ENCODE data around the gene DISP2. TPM values are rescaled to one million over a fixed set of nuclear protein-coding genes. Genes with fewer than 3 reads are reported as not detected.
A peak's percentile ranks its signal among the peaks of the same experiment; 100 is the strongest.

The DISP2 gene
- total RNA-seq, 4 donors from 2014 or later, result 0.81 to 5.9 (median 3.6) TPM

DNA sequence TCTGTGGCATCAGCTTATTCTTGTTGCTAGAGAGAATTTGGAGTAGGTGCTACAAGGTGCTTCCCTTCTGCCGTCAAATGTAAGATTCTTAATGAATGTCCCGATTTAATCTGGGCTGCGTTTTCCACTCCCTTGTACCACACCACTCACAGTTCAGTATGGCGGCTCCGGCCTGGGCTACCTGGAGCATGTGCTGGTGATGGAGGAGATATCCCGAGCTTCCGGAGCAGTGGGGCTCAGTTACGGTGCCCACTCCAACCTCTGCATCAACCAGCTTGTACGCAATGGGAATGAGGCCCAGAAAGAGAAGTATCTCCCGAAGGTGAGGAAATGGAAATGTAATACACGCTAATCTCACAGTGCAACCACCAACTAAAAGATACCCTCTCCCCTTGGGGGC is 52.5 kb downstream of the DISP2 start:
- H3K9me3 ChIP-seq, result no peaks in the 10 kb centered on the region
- no peak overlapping the region for H3K4me3 ChIP-seq (replicated peaks in 1 of 3)
- H3K4me1 ChIP-seq, result peaks cover 23 to 32% of the 10 kb centered on the region in 2 donors
- TF ChIP-seq POLR2A (IDR thresholded peaks at IDR 0.05), result no peak
- TF ChIP-seq, protein P1, sequence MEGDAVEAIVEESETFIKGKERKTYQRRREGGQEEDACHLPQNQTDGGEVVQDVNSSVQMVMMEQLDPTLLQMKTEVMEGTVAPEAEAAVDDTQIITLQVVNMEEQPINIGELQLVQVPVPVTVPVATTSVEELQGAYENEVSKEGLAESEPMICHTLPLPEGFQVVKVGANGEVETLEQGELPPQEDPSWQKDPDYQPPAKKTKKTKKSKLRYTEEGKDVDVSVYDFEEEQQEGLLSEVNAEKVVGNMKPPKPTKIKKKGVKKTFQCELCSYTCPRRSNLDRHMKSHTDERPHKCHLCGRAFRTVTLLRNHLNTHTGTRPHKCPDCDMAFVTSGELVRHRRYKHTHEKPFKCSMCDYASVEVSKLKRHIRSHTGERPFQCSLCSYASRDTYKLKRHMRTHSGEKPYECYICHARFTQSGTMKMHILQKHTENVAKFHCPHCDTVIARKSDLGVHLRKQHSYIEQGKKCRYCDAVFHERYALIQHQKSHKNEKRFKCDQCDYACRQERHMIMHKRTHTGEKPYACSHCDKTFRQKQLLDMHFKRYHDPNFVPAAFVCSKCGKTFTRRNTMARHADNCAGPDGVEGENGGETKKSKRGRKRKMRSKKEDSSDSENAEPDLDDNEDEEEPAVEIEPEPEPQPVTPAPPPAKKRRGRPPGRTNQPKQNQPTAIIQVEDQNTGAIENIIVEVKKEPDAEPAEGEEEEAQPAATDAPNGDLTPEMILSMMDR (IDR thresholded peaks at IDR 0.05), result no peak
- DNase-seq, result no peak
- peak overlapping the region in 1 of 3 donors; percentile 20 for H3K27ac ChIP-seq
- no peaks in the 10 kb centered on the region for H3K27me3 ChIP-seq
- peaks cover 46 to 60% of the 10 kb centered on the region in 2 donors for H3K36me3 ChIP-seq
- intact Hi-C loops (cut with DNase I), result no loop called here
- 97% methylated on average over 11 of the region's 11 CpGs for WGBS, 2 donors

DNA sequence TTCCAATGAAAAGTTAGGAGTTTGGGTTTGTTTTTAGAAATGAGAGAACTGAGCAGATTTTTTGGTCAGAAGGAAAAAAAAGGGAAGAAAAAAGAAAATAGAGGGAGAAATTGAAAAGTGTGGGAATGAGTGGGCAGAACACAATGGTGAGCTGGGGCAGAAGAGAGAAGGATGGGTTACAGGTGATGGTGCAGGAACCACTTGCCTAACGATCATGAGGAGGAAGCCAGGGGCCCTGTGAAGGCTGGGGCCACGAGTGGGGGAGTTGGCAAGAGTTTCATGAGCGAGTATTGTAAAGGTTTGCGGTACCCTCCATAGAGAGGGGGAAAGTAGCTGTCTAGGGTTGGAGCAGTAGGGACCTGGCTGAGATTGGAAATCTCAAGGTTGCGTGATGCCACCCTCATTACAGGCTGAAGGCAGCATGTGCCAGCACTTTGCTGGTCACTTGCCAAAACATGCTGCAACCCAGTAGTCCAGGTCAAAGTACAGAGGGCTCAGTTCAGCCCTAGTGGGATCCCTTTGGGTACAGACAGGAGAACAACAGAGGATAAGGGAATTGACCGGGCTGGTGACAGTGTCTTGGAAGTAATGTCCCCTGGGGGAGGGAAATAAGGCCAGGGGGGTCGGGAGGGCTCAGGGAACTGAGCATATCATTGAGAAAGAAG is 54.2 kb downstream of the DISP2 start:
- peaks cover 60 to 76% of the 10 kb centered on the region in 2 donors for H3K36me3 ChIP-seq
- no peak overlapping the region for H3K4me3 ChIP-seq (replicated peaks in 1 of 3)
- no peaks in the 10 kb centered on the region for H3K9me3 ChIP-seq
- TF ChIP-seq, protein P1 (IDR thresholded peaks at IDR 0.05), result no peak
- no peak for TF ChIP-seq POLR2A (IDR thresholded peaks at IDR 0.05)
- peak overlapping the region in 1 of 3 donors; percentile 12 for H3K27ac ChIP-seq
- peak in 1 of 2 donors; percentile 37 for DNase-seq
- intact Hi-C loops (cut with DNase I), result no loop called here
- 86 to 88% methylated on average over 7 of the region's 7 CpGs for WGBS, 2 donors
- H3K4me1 ChIP-seq, result peaks cover 10 to 22% of the 10 kb centered on the region in 2 donors
- no peaks in the 10 kb centered on the region for H3K27me3 ChIP-seq

DNA sequence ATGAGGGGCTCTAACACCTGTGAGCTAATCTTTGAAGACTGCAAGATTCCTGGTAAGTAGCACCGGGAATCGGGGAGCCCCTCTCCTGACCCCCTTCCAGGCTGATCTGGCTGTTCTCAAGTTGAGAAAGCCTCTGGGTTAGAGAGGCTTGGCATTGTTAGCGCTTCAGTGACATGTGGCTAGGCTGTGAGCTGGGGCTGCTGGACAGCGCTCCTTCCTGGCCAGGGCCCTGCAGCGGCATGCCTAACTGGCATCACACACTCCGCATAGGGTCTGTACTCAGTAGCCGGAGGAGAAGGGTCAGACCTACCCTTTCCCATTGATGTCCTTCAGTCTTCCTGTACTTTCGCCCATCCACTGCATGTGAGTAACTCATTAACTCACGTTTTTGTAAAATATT is 55.0 kb downstream of the DISP2 start:
- Histone ChIP-seq H3K9me3 (no peaks in the 10 kb centered on the region), H3K36me3 (peaks cover 67 to 80% of the 10 kb centered on the region in 2 donors), H3K27me3 (no peaks in the 10 kb centered on the region), H3K4me1 (peaks cover 3 to 14% of the 10 kb centered on the region in 2 donors), H3K27ac (no peak overlapping the region), H3K4me3 (replicated peaks in 1 of 3) (no peak overlapping the region)
- DNase-seq, result no peak
- WGBS, 2 donors, result 89 to 92% methylated on average over 6 to 9 of the region's 9 CpGs
- intact Hi-C loops (cut with DNase I), result no loop called here
- TF ChIP-seq, protein P1 (IDR thresholded peaks at IDR 0.05), result no peak

DNA sequence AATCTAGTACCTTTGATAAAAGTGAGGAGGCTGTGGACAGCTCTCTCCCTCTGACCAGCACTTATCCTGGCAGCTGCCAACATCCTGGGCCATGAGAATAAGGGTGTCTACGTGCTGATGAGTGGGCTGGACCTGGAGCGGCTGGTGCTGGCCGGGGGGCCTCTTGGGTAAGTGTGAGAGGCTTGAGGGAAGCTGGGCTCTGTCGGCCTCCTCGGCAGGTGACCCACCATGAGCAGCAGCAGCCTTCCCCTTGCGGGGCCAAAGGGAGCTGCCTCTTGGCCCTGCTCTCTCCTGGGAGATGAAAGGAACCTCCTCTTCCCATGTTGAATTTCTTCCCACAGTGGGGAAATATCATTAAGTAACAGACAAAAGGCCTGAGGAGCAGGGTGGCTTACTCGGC is 56.8 kb downstream of the DISP2 start:
- Histone ChIP-seq H3K4me3 (replicated peaks in 1 of 3) (no peak overlapping the region), H3K4me1 (peaks cover 1 to 6% of the 10 kb centered on the region in 2 donors), H3K36me3 (peaks cover 71 to 84% of the 10 kb centered on the region in 2 donors), H3K9me3 (no peaks in the 10 kb centered on the region), H3K27ac (peak overlapping the region in 1 of 3 donors; percentile 43), H3K27me3 (no peaks in the 10 kb centered on the region)
- intact Hi-C loops (cut with DNase I), result no loop called here
- DNase-seq, result no peak
- 85 to 94% methylated on average over 6 to 7 of the region's 7 CpGs for WGBS, 2 donors
- TF ChIP-seq, protein P1 (IDR thresholded peaks at IDR 0.05), result no peak
- TF ChIP-seq POLR2A (IDR thresholded peaks at IDR 0.05), result no peak

DNA sequence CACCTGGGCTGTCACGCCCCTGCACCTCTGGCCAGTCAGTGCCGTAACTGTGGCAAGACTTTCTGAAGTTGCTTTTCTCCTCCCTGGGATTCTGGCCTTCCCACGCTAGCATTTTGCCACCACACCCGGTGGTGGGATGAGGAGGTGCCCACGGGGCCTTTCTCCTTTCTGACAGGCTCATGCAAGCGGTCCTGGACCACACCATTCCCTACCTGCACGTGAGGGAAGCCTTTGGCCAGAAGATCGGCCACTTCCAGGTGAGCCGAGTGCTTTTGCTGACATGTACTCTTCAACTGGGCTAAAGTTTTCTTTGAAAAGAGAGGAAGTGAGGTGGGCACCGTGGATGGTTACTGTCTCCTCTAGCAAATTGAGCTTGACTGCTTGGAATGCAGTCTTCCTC is 57.2 kb downstream of the DISP2 start:
- intact Hi-C loops (cut with DNase I), result no loop called here
- DNase-seq, result no peak
- Histone ChIP-seq H3K9me3 (no peaks in the 10 kb centered on the region), H3K36me3 (peaks cover 69 to 81% of the 10 kb centered on the region in 2 donors), H3K27ac (no peak overlapping the region), H3K4me3 (replicated peaks in 1 of 3) (no peak overlapping the region), H3K4me1 (peaks cover 5 to 10% of the 10 kb centered on the region in 2 donors), H3K27me3 (no peaks in the 10 kb centered on the region)
- 92 to 94% methylated on average over 10 of the region's 10 CpGs for WGBS, 2 donors
- TF ChIP-seq POLR2A (IDR thresholded peaks at IDR 0.05), result no peak
- TF ChIP-seq, protein P1 (IDR thresholded peaks at IDR 0.05), result no peak
